Measurements from ENCODE around the gene FOS.

FOS gene

DNA sequence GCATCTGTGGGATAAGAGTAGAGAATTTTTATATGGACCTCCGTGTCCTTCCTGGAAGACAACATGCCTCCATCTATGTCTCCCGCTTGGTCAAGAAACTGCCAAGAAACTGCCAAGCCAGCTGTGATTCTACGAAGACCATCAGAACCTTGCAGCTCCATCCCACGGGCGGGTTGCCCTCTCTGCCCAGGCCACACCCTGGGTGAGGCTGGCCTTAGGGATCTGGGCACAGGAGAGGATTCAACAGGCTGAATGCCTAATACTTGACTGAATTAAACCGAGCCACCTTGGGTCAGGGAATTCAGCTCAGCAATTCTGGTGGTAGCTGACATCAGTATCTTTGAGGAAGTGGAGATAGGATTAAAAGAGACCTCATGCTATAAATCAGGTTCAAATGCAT lies 37.8 kb upstream of the FOS start:
- peaks cover 14% of the 10 kb centered on the region for H3K27me3 Mint-ChIP-seq (ENCODE audit: low read depth, poor library complexity)
- no peaks in the 10 kb centered on the region for H3K36me3 Mint-ChIP-seq (ENCODE audit: low read depth)
- no peak overlapping the region for H3K27ac Mint-ChIP-seq
- H3K4me3 Mint-ChIP-seq: no peak overlapping the region
- DNase-seq: no peak
- peaks cover 36% of the 10 kb centered on the region for H3K4me1 Mint-ChIP-seq
- no peaks in the 10 kb centered on the region for H3K9me3 Mint-ChIP-seq
- no peak for TF ChIP-seq CTCF (IDR thresholded peaks at IDR 0.05)

GRCh38 chr14:75242546-75243273 lies 35.9 kb upstream of the FOS start:
- Mint-ChIP-seq H3K27me3 (ENCODE audit: low read depth, poor library complexity) (peaks cover 10% of the 10 kb centered on the region), H3K4me3 (no peak overlapping the region), H3K4me1 (peaks cover 26% of the 10 kb centered on the region), H3K36me3 (ENCODE audit: low read depth) (no peaks in the 10 kb centered on the region), H3K27ac (peak overlapping the region; percentile 28), H3K9me3 (no peaks in the 10 kb centered on the region)
- TF ChIP-seq CTCF (IDR thresholded peaks at IDR 0.05): no peak
- no peak for DNase-seq

DNA sequence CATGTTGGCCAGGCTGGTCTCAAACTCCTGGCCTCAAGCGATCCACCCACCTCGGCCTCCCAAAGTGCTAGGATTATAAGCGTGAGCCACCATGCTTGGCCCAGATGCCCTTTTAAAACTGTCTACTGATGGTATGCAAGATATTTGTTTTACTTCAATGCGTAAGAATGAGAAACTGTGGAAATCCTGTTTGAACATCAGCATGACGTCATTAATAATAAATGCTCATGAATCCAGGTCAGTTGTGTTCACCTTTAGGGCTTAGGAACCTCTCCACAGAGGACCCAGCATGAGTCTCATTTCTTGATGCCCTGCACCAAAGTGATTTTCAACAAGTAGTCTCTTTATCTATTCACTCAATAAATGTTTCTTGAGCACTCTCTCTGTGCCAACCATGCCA lies 34.5 kb upstream of the FOS start:
- no peak overlapping the region for H3K27ac Mint-ChIP-seq
- TF ChIP-seq CTCF (IDR thresholded peaks at IDR 0.05): no peak
- peaks cover 9% of the 10 kb centered on the region for H3K27me3 Mint-ChIP-seq (ENCODE audit: low read depth, poor library complexity)
- H3K36me3 Mint-ChIP-seq (ENCODE audit: low read depth): no peaks in the 10 kb centered on the region
- H3K4me1 Mint-ChIP-seq: peaks cover 24% of the 10 kb centered on the region
- H3K9me3 Mint-ChIP-seq: no peaks in the 10 kb centered on the region
- H3K4me3 Mint-ChIP-seq: no peak overlapping the region
- no peak for DNase-seq

DNA sequence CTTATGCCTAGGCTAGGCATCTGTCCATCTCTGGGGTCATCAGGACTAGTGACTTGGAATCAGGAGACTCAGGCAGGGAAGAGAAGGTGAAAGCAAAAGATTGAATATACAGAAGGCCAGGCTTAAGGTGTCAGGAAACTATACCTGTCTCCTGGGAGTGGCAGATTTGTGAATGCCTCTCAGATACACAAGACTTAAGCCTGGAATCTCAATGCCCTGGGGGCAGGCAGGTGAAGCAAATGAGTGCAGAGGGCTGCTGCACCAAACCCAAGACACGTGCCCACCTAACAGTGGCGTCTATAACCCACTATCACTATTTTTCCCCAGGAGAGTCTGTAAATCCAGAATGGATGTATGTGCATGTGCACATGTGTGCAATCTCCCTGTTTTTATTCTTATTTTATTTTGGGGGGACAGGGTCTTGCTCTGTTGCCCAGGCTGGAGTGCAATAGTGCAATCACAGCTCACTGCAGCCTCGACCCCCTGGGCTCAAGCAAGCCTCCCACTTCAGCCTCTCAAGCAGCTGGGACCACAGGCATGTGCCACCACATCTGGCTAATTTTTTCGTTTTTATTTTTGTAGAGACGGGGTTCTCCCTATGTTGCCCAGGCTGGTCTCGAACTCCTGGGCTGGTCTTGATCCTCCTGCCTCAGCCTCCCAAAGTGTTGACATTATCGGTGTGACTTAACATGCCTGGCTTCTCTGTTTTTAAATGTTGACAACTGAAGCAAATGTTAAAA lies 31.9 kb upstream of the FOS start:
- Mint-ChIP-seq H3K27ac (no peak overlapping the region), H3K36me3 (ENCODE audit: low read depth) (no peaks in the 10 kb centered on the region), H3K4me3 (no peak overlapping the region), H3K27me3 (ENCODE audit: low read depth, poor library complexity) (peaks cover 9% of the 10 kb centered on the region), H3K9me3 (no peaks in the 10 kb centered on the region), H3K4me1 (peaks cover 23% of the 10 kb centered on the region)
- DNase-seq: no peak
- TF ChIP-seq CTCF (IDR thresholded peaks at IDR 0.05): no peak

- Mint-ChIP-seq H3K9me3 (no peaks in the 10 kb centered on the region), H3K36me3 (ENCODE audit: low read depth) (no peaks in the 10 kb centered on the region), H3K27ac (no peak overlapping the region), H3K4me3 (no peak overlapping the region), H3K4me1 (peaks cover 21% of the 10 kb centered on the region), H3K27me3 (ENCODE audit: low read depth, poor library complexity) (peaks cover 6% of the 10 kb centered on the region)
- no peak for TF ChIP-seq CTCF (IDR thresholded peaks at IDR 0.05)
- no peak for DNase-seq
Observed at GRCh38 chr14:75247286-75247922, 31.2 kb upstream of the FOS start.
